ENCODE data around the gene TRIM26. TPM values are rescaled to one million over a fixed set of nuclear protein-coding genes. Genes with fewer than 3 reads are reported as not detected.

TRIM26 gene
- polyA plus RNA-seq, 1 donor from 2014 or later, result 25.9 TPM

- H3K9ac ChIP-seq (ENCODE audit: low read length), result peak overlapping the region; percentile 89
- no peak overlapping the region for H2AFZ ChIP-seq (ENCODE audit: low read depth, low read length)
- H3K27me3 ChIP-seq (ENCODE audit: insufficient read depth, low read depth, low read length), result no peaks in the 10 kb centered on the region
- no peaks in the 10 kb centered on the region for H3K36me3 ChIP-seq (ENCODE audit: insufficient read depth, low read length)
- TF ChIP-seq CTCF (IDR thresholded peaks at IDR 0.05; ENCODE audit: poor library complexity, severe bottlenecking) (no peak), POLR2AphosphoS5 (IDR thresholded peaks at IDR 0.05) (no peak), EP300 (conservative IDR thresholded peaks at IDR 0.05; ENCODE audit: poor library complexity, severe bottlenecking) (no peak), EZH2 (IDR thresholded peaks at IDR 0.05; ENCODE audit: borderline replicate concordance, insufficient read depth, low read length, poor library complexity, severe bottlenecking) (no peak), RAD21 (conservative IDR thresholded peaks at IDR 0.05) (no peak), TAF1 (IDR thresholded peaks at IDR 0.05; ENCODE audit: low read depth) (no peak), REST (IDR thresholded peaks at IDR 0.05; ENCODE audit: borderline replicate concordance) (no peak), MXI1 (conservative IDR thresholded peaks at IDR 0.05; ENCODE audit: poor library complexity, severe bottlenecking) (no peak), SMC3 (conservative IDR thresholded peaks at IDR 0.05; ENCODE audit: poor library complexity) (no peak)
- peaks cover 17% of the 10 kb centered on the region for H3K79me2 ChIP-seq (replicated peaks; ENCODE audit: insufficient read depth, low read length)
- peaks cover 3% of the 10 kb centered on the region for H3F3A ChIP-seq (ENCODE audit: insufficient read depth, low read length, poor library complexity, severe bottlenecking)
- H3K9me3 ChIP-seq (ENCODE audit: low read length), result no peaks in the 10 kb centered on the region
- no peaks in the 10 kb centered on the region for H3K9me2 ChIP-seq (ENCODE audit: insufficient read depth, low read length)
- H3K4me3 ChIP-seq (ENCODE audit: low read length), result peak overlapping the region; percentile 89
- no peaks in the 10 kb centered on the region for H4K20me1 ChIP-seq (ENCODE audit: insufficient read depth)
- H3K27ac ChIP-seq (ENCODE audit: low read length), result no peak overlapping the region
- H3K4me2 ChIP-seq (ENCODE audit: low read length), result no peak overlapping the region
Observed at GRCh38 chr6:30214657-30214982, 1.4 kb upstream of the TRIM26 start.

GRCh38 chr6:30213957-30214656 is 901 bp upstream of the TRIM26 start:
- peaks cover 17% of the 10 kb centered on the region for H3K79me2 ChIP-seq (replicated peaks; ENCODE audit: insufficient read depth, low read length)
- H4K20me1 ChIP-seq (ENCODE audit: insufficient read depth), result no peaks in the 10 kb centered on the region
- peaks cover 3% of the 10 kb centered on the region for H3F3A ChIP-seq (ENCODE audit: insufficient read depth, low read length, poor library complexity, severe bottlenecking)
- no peaks in the 10 kb centered on the region for H3K9me2 ChIP-seq (ENCODE audit: insufficient read depth, low read length)
- peak overlapping the region; percentile 38 for H3K27ac ChIP-seq (ENCODE audit: low read length)
- H3K9me3 ChIP-seq (ENCODE audit: low read length), result no peaks in the 10 kb centered on the region
- no peaks in the 10 kb centered on the region for H3K36me3 ChIP-seq (ENCODE audit: insufficient read depth, low read length)
- no peaks in the 10 kb centered on the region for H3K27me3 ChIP-seq (ENCODE audit: insufficient read depth, low read depth, low read length)
- TF ChIP-seq EP300 (conservative IDR thresholded peaks at IDR 0.05; ENCODE audit: poor library complexity, severe bottlenecking) (no peak), REST (IDR thresholded peaks at IDR 0.05; ENCODE audit: borderline replicate concordance) (no peak), CTCF (IDR thresholded peaks at IDR 0.05; ENCODE audit: poor library complexity, severe bottlenecking) (no peak), RAD21 (conservative IDR thresholded peaks at IDR 0.05) (no peak), SMC3 (conservative IDR thresholded peaks at IDR 0.05; ENCODE audit: poor library complexity) (no peak), POLR2AphosphoS5 (IDR thresholded peaks at IDR 0.05) (peak; percentile 32), TAF1 (IDR thresholded peaks at IDR 0.05; ENCODE audit: low read depth) (no peak), EZH2 (IDR thresholded peaks at IDR 0.05; ENCODE audit: borderline replicate concordance, insufficient read depth, low read length, poor library complexity, severe bottlenecking) (no peak)
- H2AFZ ChIP-seq (ENCODE audit: low read depth, low read length), result peak overlapping the region; percentile 73
- H3K9ac ChIP-seq (ENCODE audit: low read length), result peak overlapping the region; percentile 89
- H3K4me2 ChIP-seq (ENCODE audit: low read length), result peak overlapping the region; percentile 61
- H3K4me3 ChIP-seq (ENCODE audit: low read length), result peak overlapping the region; percentile 89

All from neural cell (in vitro differentiated cells).